ENCODE results near the gene ZNF774.

DNA sequence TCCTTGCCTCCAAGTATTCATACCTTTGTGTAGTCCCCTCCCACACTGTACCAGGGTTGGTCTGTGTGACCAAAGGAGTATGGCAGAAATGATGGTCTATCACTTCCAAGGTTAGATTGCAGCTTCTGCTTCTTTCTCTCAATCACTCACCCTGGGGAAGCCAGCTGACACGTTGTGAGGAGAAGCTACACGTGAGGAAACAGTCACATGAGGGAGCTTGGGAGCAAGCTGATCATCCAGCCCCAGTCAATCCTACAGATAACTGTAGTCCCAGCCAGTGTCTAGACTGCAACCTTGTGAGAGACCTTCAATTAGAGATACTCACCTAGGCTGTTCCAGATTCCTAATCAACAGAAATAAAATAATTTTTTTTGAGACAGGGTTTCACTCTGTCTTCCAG, 6.2 kb upstream of the ZNF774 start:
- TF ChIP-seq EGR1 (IDR thresholded peaks at IDR 0.05; ENCODE audit: low read depth in 2 of 2) (no peak), SP1 (IDR thresholded peaks at IDR 0.05) (no peak), YY1 (IDR thresholded peaks at IDR 0.05) (no peak), HNF4G (IDR thresholded peaks at IDR 0.05) (no peak), FOXA1 (IDR thresholded peaks at IDR 0.05) (no peak), GABPA (IDR thresholded peaks at IDR 0.05 in 1 of 2, conservative IDR thresholded peaks at IDR 0.05 in 1 of 2) (no peak), RAD21 (IDR thresholded peaks at IDR 0.05) (no peak)
- TF ChIP-seq, protein P1, sequence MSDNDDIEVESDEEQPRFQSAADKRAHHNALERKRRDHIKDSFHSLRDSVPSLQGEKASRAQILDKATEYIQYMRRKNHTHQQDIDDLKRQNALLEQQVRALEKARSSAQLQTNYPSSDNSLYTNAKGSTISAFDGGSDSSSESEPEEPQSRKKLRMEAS (IDR thresholded peaks at IDR 0.05), result no peak
- TF ChIP-seq, protein P2, sequence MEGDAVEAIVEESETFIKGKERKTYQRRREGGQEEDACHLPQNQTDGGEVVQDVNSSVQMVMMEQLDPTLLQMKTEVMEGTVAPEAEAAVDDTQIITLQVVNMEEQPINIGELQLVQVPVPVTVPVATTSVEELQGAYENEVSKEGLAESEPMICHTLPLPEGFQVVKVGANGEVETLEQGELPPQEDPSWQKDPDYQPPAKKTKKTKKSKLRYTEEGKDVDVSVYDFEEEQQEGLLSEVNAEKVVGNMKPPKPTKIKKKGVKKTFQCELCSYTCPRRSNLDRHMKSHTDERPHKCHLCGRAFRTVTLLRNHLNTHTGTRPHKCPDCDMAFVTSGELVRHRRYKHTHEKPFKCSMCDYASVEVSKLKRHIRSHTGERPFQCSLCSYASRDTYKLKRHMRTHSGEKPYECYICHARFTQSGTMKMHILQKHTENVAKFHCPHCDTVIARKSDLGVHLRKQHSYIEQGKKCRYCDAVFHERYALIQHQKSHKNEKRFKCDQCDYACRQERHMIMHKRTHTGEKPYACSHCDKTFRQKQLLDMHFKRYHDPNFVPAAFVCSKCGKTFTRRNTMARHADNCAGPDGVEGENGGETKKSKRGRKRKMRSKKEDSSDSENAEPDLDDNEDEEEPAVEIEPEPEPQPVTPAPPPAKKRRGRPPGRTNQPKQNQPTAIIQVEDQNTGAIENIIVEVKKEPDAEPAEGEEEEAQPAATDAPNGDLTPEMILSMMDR (IDR thresholded peaks at IDR 0.05; ENCODE audit: low read depth, low read length, missing input control), result no peak
- TF ChIP-seq, protein P3, sequence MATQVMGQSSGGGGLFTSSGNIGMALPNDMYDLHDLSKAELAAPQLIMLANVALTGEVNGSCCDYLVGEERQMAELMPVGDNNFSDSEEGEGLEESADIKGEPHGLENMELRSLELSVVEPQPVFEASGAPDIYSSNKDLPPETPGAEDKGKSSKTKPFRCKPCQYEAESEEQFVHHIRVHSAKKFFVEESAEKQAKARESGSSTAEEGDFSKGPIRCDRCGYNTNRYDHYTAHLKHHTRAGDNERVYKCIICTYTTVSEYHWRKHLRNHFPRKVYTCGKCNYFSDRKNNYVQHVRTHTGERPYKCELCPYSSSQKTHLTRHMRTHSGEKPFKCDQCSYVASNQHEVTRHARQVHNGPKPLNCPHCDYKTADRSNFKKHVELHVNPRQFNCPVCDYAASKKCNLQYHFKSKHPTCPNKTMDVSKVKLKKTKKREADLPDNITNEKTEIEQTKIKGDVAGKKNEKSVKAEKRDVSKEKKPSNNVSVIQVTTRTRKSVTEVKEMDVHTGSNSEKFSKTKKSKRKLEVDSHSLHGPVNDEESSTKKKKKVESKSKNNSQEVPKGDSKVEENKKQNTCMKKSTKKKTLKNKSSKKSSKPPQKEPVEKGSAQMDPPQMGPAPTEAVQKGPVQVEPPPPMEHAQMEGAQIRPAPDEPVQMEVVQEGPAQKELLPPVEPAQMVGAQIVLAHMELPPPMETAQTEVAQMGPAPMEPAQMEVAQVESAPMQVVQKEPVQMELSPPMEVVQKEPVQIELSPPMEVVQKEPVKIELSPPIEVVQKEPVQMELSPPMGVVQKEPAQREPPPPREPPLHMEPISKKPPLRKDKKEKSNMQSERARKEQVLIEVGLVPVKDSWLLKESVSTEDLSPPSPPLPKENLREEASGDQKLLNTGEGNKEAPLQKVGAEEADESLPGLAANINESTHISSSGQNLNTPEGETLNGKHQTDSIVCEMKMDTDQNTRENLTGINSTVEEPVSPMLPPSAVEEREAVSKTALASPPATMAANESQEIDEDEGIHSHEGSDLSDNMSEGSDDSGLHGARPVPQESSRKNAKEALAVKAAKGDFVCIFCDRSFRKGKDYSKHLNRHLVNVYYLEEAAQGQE (IDR thresholded peaks at IDR 0.05), result no peak
- TF ChIP-seq, protein P4, sequence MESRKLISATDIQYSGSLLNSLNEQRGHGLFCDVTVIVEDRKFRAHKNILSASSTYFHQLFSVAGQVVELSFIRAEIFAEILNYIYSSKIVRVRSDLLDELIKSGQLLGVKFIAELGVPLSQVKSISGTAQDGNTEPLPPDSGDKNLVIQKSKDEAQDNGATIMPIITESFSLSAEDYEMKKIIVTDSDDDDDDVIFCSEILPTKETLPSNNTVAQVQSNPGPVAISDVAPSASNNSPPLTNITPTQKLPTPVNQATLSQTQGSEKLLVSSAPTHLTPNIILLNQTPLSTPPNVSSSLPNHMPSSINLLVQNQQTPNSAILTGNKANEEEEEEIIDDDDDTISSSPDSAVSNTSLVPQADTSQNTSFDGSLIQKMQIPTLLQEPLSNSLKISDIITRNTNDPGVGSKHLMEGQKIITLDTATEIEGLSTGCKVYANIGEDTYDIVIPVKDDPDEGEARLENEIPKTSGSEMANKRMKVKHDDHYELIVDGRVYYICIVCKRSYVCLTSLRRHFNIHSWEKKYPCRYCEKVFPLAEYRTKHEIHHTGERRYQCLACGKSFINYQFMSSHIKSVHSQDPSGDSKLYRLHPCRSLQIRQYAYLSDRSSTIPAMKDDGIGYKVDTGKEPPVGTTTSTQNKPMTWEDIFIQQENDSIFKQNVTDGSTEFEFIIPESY (IDR thresholded peaks at IDR 0.05), result no peak

Measured in liver (tissue), 3 donors.